ENCODE measurements around the gene COL9A3.
"Not testable (repeated sequence)": the region's sequence is repeated elsewhere in the genome, so short reads cannot be mapped to it uniquely, and the experiment has no call there.

The COL9A3 gene

GRCh38 chr20:62838128-62838891 lies 21.5 kb downstream of the COL9A3 start:
- no peak for DNase-seq

GRCh38 chr20:62839261-62839660 lies 22.4 kb downstream of the COL9A3 start:
- DNase-seq: no peak

- no peak for DNase-seq
Observed at GRCh38 chr20:62839816-62840215, 23.0 kb downstream of the COL9A3 start.

GRCh38 chr20:62840244-62841197 lies 23.7 kb downstream of the COL9A3 start:
- DNase-seq: no peak

- DNase-seq: no peak
Observed at GRCh38 chr20:62841705-62842212, 24.9 kb downstream of the COL9A3 start.

- DNase-seq: no peak
Observed at GRCh38 chr20:62843656-62844055, 26.8 kb downstream of the COL9A3 start.

- DNase-seq: no peak
Observed at GRCh38 chr20:62844182-62844581, 27.3 kb downstream of the COL9A3 start.

GRCh38 chr20:62845416-62846160 lies 28.7 kb downstream of the COL9A3 start:
- DNase-seq: no peak

GRCh38 chr20:62846166-62846890 lies 29.5 kb downstream of the COL9A3 start:
- no peak for DNase-seq

GRCh38 chr20:62848917-62849316 lies 32.1 kb downstream of the COL9A3 start:
- not testable (repeated sequence) for DNase-seq

- no peak for DNase-seq
Observed at GRCh38 chr20:62849431-62849830, 32.6 kb downstream of the COL9A3 start.

- DNase-seq: no peak
Observed at GRCh38 chr20:62850333-62850974, 33.6 kb downstream of the COL9A3 start.

- DNase-seq: no peak
Observed at GRCh38 chr20:62852196-62852595, 35.3 kb downstream of the COL9A3 start.

GRCh38 chr20:62852841-62853240 lies 36.0 kb downstream of the COL9A3 start:
- DNase-seq: no peak

GRCh38 chr20:62853304-62853703 lies 36.5 kb downstream of the COL9A3 start:
- DNase-seq: not testable (repeated sequence)

GRCh38 chr20:62854121-62854520 lies 37.3 kb downstream of the COL9A3 start:
- no peak for DNase-seq

GRCh38 chr20:62855120-62855519 lies 38.3 kb downstream of the COL9A3 start:
- no peak for DNase-seq

GRCh38 chr20:62856931-62857619 lies 40.2 kb downstream of the COL9A3 start:
- DNase-seq: no peak

GRCh38 chr20:62858058-62858830 lies 41.4 kb downstream of the COL9A3 start:
- no peak for DNase-seq

GRCh38 chr20:62859721-62860120 lies 42.9 kb downstream of the COL9A3 start:
- DNase-seq: no peak

All from stimulated activated CD4-positive, alpha-beta T cell treated with anti-CD3 and anti-CD28 coated beads, Interleukin-4, amount 100 ng/mL, for 4 hours (primary cell).